IPS-18c (cell line): ENCODE results near the gene WASHC2C.
"Not testable (repeated sequence)": the region's sequence is repeated elsewhere in the genome, so short reads cannot be mapped to it uniquely, and the experiment has no call there.

Experiments used
- H3K4me3 ChIP-seq: 2 replicates; pipeline ENCODE4 v1.7.0; 2013; ENCODE audit warnings: low read depth, mild to moderate bottlenecking, low read length, moderate library complexity; ENCODE audit not compliant: insufficient read depth
- H3K9me3 ChIP-seq: one replicate; pipeline ENCODE4 v1.6.1; 2013; ENCODE audit warnings: mild to moderate bottlenecking, low read length, moderate library complexity; ENCODE audit not compliant: control insufficient read depth, insufficient read depth

Gene WASHC2C

GRCh38 chr10:45817130-45817859, 90.2 kb downstream of the WASHC2C start:
- no peak overlapping the region for H3K4me3 ChIP-seq
- no peaks in the 10 kb centered on the region for H3K9me3 ChIP-seq

- H3K4me3 ChIP-seq: no peak overlapping the region
- no peaks in the 10 kb centered on the region for H3K9me3 ChIP-seq
These were observed 90.8 kb downstream of the WASHC2C start for GRCh38 chr10:45817912-45818311.

- Histone ChIP-seq H3K4me3 (no peak overlapping the region), H3K9me3 (no peaks in the 10 kb centered on the region)
These were observed 92.5 kb downstream of the WASHC2C start for GRCh38 chr10:45819552-45819951.

GRCh38 chr10:45820107-45820830, 93.2 kb downstream of the WASHC2C start:
- not testable (repeated sequence) for H3K4me3 ChIP-seq, H3K9me3 ChIP-seq

- not testable (repeated sequence) for H3K9me3 ChIP-seq, H3K4me3 ChIP-seq
These were observed 95.9 kb downstream of the WASHC2C start for GRCh38 chr10:45822918-45823317.
